Metanephros (tissue), 2 donors: ENCODE measurements around the gene TRIM49D2. TPM values are rescaled to one million over a fixed set of nuclear protein-coding genes. Genes with fewer than 3 reads are reported as not detected.

Experiments used
- small RNA-seq: library from RNA; depleted of rRNA; stranded (forward); fragments of <200 nt; gene quantifications from one replicate; pipeline ENCODE3, GENCODE V24; 2014; ENCODE audit warnings: low replicate concordance
- total RNA-seq: library from RNA; depleted of rRNA; stranded (reverse); fragments of >200 nt; gene quantifications from one replicate; pipeline ENCODE4 v1.2.3, GENCODE V29; 2014

The TRIM49D2 gene
- total RNA-seq = not detected

GRCh38 chr11:89923764-89924163 is at the start of gene TRIM49D2:
TSS of gene TRIM49D2 (plus strand) at chr11:89924064. CDS start at chr11:89926762, 2,698 bp downstream.

GRCh38 chr11:89922195-89922660 is 1.6 kb upstream of the TRIM49D2 start, which contains the start of gene TRIM49D1:
TSS of gene TRIM49D1 (minus strand) at chr11:89922245. CDS start at chr11:89917710, 4,535 bp downstream.

GRCh38 chr11:89965737-89966136 is 41.9 kb downstream of the TRIM49D2 start, which contains the start of gene TRIM64:
TSS of gene TRIM64 (plus strand) at chr11:89966037. CDS start at chr11:89968504, 2,467 bp downstream.

Small RNAs within 50 kb of the gene (small RNA-seq; reads per million reads assigned to genes)
- not detected for gene AP004607.1

Other genes starting within 250 kb of the TRIM49D2 start
- not detected for gene TRIM77, start 213.8 kb upstream of the TRIM49D2 start, total RNA-seq
- gene TRIM49, start 115.5 kb upstream of the TRIM49D2 start, total RNA-seq = not detected
- not detected for gene TRIM64B, start 45.6 kb upstream of the TRIM49D2 start, total RNA-seq
- gene TRIM49D1, start 1.8 kb upstream of the TRIM49D2 start, total RNA-seq = not detected
- not detected for gene TRIM64, start 42.0 kb downstream of the TRIM49D2 start, total RNA-seq
- not detected for gene TRIM49C, start 107.0 kb downstream of the TRIM49D2 start, total RNA-seq
- gene UBTFL1, start 161.9 kb downstream of the TRIM49D2 start, total RNA-seq = not detected
- 24.2 TPM for gene NAALAD2, start 210.6 kb downstream of the TRIM49D2 start, total RNA-seq